Skeletal muscle satellite cell (primary cell): ENCODE results near the gene ADCY7. TPM values are rescaled to one million over a fixed set of nuclear protein-coding genes. Genes with fewer than 3 reads are reported as not detected.
A peak's percentile ranks its signal among the peaks of the same experiment; 100 is the strongest.

Source experiments
- H3K27me3 ChIP-seq: 2 replicates; pipeline ENCODE4 v1.7.0; 2013; ENCODE audit warnings: low read length; ENCODE audit not compliant: control insufficient read depth, insufficient read depth
- H3K36me3 ChIP-seq: 2 replicates; pipeline ENCODE4 v1.7.0; 2013; ENCODE audit warnings: mild to moderate bottlenecking, control low read depth, low read length; ENCODE audit not compliant: insufficient read depth
- H3K4me1 ChIP-seq: 2 replicates; pipeline ENCODE4 v1.7.0; 2013; ENCODE audit warnings: low read length; ENCODE audit not compliant: control insufficient read depth, insufficient read depth
- H3K4me2 ChIP-seq: 2 replicates; pipeline ENCODE4 v1.7.0; 2013; ENCODE audit warnings: mild to moderate bottlenecking, low read length
- H3K4me3 ChIP-seq: 2 replicates; pipeline ENCODE4 v1.7.0; 2013; ENCODE audit warnings: low read length
- H3K9ac ChIP-seq: 2 replicates; pipeline ENCODE4 v1.7.0; 2013; ENCODE audit warnings: mild to moderate bottlenecking, low read depth, low read length, moderate library complexity
- H3K9me3 ChIP-seq: replicated peaks from 2 replicates; pipeline ENCODE4 v1.7.0; 2013; ENCODE audit warnings: mild to moderate bottlenecking, control low read depth, low read length
- total RNA-seq: library from RNA; depleted of rRNA; stranded (reverse); fragments of >200 nt; gene quantifications from 2 replicates; pipeline ENCODE4 v1.2.3, GENCODE V29; 2012; rRNA removed

Gene ADCY7
- 57.0 and 57.7 TPM in 2 replicates for total RNA-seq

- no peaks in the 10 kb centered on the region for H3K27me3 ChIP-seq
- peak within 1 kb of the TSS; percentile 73 for H3K4me3 ChIP-seq
- H3K4me2 ChIP-seq = peak within 1 kb of the TSS; percentile 92
- H3K9ac ChIP-seq = peak within 1 kb of the TSS; percentile 88
- peaks cover 73% of the 10 kb centered on the region for H3K4me1 ChIP-seq
- H3K9me3 ChIP-seq = no peaks in the 10 kb centered on the region
- H3K36me3 ChIP-seq = peaks cover 14% of the 10 kb centered on the region
Measured at GRCh38 chr16:50266337-50267091, at the start of gene ADCY7. TSS of gene ADCY7 (plus strand) at chr16:50266551. CDS start at chr16:50288180, 21,629 bp downstream.

DNA sequence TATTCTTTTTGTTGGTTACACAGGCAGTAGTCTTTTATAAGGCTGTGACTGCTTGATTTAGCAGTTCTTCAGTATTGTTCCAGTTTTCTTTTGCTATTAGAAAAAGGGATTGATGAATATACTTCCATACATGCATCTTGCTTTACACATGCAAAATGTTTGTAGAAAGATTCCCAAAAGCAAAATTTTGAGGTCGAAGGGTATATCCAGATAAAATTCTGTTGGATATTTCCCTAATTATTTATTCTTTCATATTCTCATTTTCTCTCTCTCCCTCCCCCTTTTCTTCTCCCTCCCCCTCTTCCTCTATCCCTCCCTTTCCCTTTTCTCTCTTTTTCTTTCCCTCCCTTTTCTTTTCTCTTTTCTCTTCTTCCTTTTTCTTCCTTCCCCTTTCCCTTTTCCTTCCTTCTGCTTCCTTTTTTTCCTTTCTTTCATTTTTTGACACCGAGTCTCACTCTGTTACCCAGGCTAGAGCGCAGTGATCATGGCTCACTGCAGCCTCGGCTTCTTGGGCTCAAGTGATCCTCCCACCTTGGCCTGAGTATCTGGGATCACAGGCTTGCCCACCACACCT, 46.9 kb upstream of the ADCY7 start:
- Histone ChIP-seq H3K4me1 (no peaks in the 10 kb centered on the region), H3K9ac (no peak overlapping the region), H3K4me2 (no peak overlapping the region), H3K4me3 (no peak overlapping the region), H3K27me3 (no peaks in the 10 kb centered on the region), H3K9me3 (no peaks in the 10 kb centered on the region), H3K36me3 (peaks cover 19% of the 10 kb centered on the region)

DNA sequence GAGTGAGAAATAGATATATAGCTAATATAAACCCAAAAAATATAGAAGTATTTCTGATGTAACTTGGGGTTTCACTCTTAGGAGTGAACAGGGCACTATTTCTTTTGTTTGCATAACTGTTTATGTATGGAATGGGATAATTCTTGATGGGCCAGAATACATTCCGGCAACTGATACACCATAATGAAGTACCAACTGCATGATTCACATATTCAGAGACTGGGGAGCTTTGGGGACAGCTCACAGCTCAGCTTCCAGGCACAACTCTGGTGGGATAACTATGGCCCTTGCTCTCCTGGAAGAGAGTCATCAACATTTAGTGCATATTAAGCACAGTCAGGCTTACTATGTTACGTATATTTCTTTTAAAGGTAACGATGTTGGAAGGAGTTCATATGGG, 42.1 kb upstream of the ADCY7 start:
- peaks cover 30% of the 10 kb centered on the region for H3K36me3 ChIP-seq
- H3K9ac ChIP-seq = no peak overlapping the region
- no peak overlapping the region for H3K4me2 ChIP-seq
- no peaks in the 10 kb centered on the region for H3K27me3 ChIP-seq
- no peaks in the 10 kb centered on the region for H3K9me3 ChIP-seq
- H3K4me1 ChIP-seq = no peaks in the 10 kb centered on the region
- H3K4me3 ChIP-seq = no peak overlapping the region

DNA sequence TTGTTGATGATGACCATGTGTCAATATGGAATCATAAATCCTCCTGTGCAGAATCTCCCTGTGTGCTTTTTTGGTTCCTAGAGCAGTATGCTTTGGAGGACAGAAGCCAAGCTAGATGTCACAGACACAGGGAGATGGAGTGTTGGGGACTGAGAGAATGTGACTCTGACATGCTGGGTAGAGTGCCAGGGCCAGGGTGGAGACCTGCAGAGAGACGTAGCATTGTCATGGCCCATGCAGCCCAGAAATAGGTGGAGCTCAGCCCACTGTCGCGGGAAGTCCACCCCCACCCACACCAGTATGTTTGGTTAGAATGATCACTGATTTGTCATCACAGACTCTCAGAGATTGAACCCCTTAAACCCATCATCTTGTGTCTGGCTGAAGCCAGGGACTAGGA, 39.2 kb upstream of the ADCY7 start:
- Histone ChIP-seq H3K9me3 (no peaks in the 10 kb centered on the region), H3K36me3 (peaks cover 30% of the 10 kb centered on the region), H3K4me3 (no peak overlapping the region)

DNA sequence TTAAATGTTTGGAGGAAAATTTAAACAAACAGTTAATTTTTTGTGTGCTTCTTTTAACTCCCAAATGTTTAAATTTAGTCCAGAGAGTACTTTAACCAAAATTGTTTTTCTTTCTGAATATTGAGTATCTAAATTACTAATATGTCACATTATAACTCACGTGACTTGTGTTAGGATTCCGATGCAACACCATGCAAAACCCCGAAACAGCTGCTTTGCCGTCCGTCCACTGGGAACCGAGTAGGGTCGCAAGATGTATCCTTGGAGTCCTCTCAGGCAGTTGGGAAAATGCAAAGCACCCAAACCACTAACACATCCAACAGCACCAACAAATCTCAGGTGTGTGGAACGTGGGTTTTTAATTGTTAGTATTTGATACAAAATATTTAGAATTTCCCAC, 38.7 kb upstream of the ADCY7 start:
- no peaks in the 10 kb centered on the region for H3K27me3 ChIP-seq
- H3K4me2 ChIP-seq = no peak overlapping the region
- H3K9me3 ChIP-seq = no peaks in the 10 kb centered on the region
- no peak overlapping the region for H3K4me3 ChIP-seq
- H3K9ac ChIP-seq = no peak overlapping the region
- peaks cover 30% of the 10 kb centered on the region for H3K36me3 ChIP-seq
- no peaks in the 10 kb centered on the region for H3K4me1 ChIP-seq

More for the DNA sequence above, 39.2 kb upstream of the ADCY7 start:
- no peak overlapping the region for H3K9ac ChIP-seq
- no peak overlapping the region for H3K4me2 ChIP-seq
- no peaks in the 10 kb centered on the region for H3K4me1 ChIP-seq
- no peaks in the 10 kb centered on the region for H3K27me3 ChIP-seq

GRCh38 chr16:50228364-50228868, 37.9 kb upstream of the ADCY7 start:
- H3K9ac ChIP-seq = no peak overlapping the region
- no peaks in the 10 kb centered on the region for H3K27me3 ChIP-seq
- no peaks in the 10 kb centered on the region for H3K4me1 ChIP-seq
- peaks cover 30% of the 10 kb centered on the region for H3K36me3 ChIP-seq
- no peak overlapping the region for H3K4me2 ChIP-seq
- H3K4me3 ChIP-seq = no peak overlapping the region
- no peaks in the 10 kb centered on the region for H3K9me3 ChIP-seq

DNA sequence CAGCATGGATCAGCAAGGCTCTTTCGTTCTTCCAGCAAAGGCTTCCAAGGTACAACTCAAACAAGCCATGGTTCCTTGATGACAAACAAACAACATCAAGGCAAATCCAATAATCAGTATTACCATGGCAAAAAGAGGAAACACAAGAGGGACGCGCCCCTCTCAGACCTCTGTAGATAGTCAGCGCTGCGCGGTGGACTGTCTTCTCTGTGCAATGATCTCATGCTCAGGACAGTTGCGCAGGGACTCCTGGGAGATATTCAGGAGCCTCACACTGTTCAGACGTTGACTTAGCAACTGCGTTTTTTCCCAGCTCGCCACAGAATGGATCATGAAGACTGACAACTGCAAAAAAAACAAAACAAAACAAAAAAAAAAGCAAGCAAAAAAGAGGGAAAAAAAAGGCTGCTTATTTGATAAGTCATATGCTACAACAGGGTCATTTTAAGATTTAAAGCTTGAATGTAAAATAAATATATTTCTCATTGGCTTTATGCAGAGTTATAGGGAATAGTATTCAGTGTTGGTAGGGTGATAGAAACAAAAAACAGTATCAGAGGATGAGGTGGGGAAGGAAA, 37.1 kb upstream of the ADCY7 start:
- Histone ChIP-seq H3K27me3 (no peaks in the 10 kb centered on the region), H3K4me2 (no peak overlapping the region), H3K4me3 (no peak overlapping the region), H3K9me3 (no peaks in the 10 kb centered on the region), H3K36me3 (peaks cover 30% of the 10 kb centered on the region), H3K9ac (no peak overlapping the region), H3K4me1 (no peaks in the 10 kb centered on the region)

DNA sequence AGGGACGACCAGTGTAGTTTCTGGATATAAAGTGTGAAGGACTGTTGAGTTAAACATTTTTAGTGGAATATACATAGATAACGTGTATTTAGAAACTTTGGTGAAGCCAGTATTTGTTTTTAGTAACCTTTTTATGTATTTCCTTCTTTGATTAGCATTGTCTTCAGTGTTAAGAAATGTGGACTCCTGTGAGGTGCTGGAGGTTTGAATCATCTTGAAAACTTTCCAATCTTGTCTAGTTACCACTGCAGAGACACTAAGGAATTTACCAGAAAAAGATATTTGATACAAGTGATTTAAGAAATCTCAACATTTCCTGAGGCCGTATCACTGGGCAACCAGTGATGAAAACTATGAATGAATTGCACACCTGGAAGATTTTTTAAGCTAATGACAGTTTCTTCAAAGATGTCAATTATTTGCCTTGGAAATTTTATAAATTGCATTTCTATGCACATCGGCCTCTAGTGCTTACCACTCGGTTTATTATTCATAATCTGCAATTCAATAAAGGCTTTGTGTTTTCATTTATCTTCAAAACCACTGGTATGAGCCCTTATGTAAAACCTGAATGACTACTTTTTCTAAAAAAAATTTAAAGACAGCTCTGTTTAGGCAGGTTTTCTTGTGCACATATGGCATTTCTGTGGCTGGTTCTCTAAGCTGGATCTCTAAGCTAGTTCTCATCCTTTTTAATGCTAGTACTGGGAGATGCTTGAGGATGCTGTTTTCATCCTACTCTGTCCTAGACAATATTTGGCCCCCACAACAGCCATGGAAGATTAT, 31.4 kb upstream of the ADCY7 start:
- no peaks in the 10 kb centered on the region for H3K36me3 ChIP-seq
- H3K4me2 ChIP-seq = no peak overlapping the region
- no peak overlapping the region for H3K4me3 ChIP-seq
- H3K27me3 ChIP-seq = no peaks in the 10 kb centered on the region
- no peaks in the 10 kb centered on the region for H3K9me3 ChIP-seq
- no peak overlapping the region for H3K9ac ChIP-seq
- H3K4me1 ChIP-seq = peaks cover 13% of the 10 kb centered on the region

DNA sequence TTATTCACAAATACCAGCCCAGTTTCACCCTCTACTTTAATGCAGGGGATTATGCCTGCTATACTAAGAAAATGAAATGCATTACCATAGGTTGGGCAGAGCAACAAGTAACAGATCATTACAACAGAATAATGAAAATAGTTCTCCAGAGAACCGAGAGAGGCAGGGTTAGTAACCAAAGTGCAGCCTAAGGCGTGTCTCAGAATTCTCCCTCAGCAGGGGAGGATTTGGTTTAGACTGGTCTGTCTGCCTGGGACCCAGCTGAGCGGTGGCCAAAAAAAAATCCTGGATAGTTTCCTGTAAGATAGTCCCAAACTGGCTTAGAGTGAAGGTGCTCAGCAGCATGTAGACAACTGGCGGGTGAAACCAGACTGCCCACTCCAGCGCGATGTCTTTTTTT, 30.8 kb upstream of the ADCY7 start:
- H3K9ac ChIP-seq = no peak overlapping the region
- no peaks in the 10 kb centered on the region for H3K27me3 ChIP-seq

DNA sequence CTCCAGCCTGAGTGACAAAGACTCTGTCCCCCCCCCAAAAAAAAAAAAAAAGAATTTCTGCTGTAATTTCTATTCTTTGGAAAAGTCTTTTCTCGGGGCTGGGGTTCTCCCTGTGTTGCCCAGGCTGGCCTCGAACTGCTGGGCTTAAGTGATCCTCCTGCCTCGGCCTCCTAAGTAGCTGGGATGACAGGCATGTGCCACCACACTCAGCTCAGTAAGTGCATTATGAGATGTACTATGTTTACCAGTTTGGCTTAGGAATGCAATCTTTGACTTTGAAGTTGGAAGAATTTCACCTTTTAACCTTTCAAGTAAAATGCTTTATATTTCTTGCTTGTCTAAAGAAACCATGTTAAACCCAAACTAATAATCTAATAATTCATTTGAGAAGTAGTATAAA, 28.0 kb upstream of the ADCY7 start:
- H3K4me3 ChIP-seq = no peak overlapping the region
- no peak overlapping the region for H3K9ac ChIP-seq
- no peaks in the 10 kb centered on the region for H3K27me3 ChIP-seq
- H3K36me3 ChIP-seq = no peaks in the 10 kb centered on the region
- H3K9me3 ChIP-seq = no peaks in the 10 kb centered on the region
- H3K4me1 ChIP-seq = peaks cover 13% of the 10 kb centered on the region
- no peak overlapping the region for H3K4me2 ChIP-seq

More for the DNA sequence above, 30.8 kb upstream of the ADCY7 start:
- Histone ChIP-seq H3K4me3 (no peak overlapping the region), H3K36me3 (no peaks in the 10 kb centered on the region), H3K4me2 (no peak overlapping the region), H3K9me3 (no peaks in the 10 kb centered on the region), H3K4me1 (peaks cover 13% of the 10 kb centered on the region)

- Histone ChIP-seq H3K36me3 (no peaks in the 10 kb centered on the region), H3K27me3 (no peaks in the 10 kb centered on the region), H3K9me3 (no peaks in the 10 kb centered on the region), H3K4me1 (peaks cover 13% of the 10 kb centered on the region), H3K9ac (no peak overlapping the region), H3K4me3 (no peak overlapping the region), H3K4me2 (no peak overlapping the region)
Measured at GRCh38 chr16:50238868-50239301, 27.5 kb upstream of the ADCY7 start.
